Activated gamma-delta T cell treated with Interleukin-2 at 50 U/mL for 16 hours (primary cell): Measurements from ENCODE around the gene IL22.
"Not testable (repeated sequence)": the region's sequence is repeated elsewhere in the genome, so short reads cannot be mapped to it uniquely, and the experiment has no call there.

Experiments used
- DNase-seq: peaks from one replicate; pipeline ENCODE4 v3.0.0-alpha.2; 2020

Gene IL22

DNA sequence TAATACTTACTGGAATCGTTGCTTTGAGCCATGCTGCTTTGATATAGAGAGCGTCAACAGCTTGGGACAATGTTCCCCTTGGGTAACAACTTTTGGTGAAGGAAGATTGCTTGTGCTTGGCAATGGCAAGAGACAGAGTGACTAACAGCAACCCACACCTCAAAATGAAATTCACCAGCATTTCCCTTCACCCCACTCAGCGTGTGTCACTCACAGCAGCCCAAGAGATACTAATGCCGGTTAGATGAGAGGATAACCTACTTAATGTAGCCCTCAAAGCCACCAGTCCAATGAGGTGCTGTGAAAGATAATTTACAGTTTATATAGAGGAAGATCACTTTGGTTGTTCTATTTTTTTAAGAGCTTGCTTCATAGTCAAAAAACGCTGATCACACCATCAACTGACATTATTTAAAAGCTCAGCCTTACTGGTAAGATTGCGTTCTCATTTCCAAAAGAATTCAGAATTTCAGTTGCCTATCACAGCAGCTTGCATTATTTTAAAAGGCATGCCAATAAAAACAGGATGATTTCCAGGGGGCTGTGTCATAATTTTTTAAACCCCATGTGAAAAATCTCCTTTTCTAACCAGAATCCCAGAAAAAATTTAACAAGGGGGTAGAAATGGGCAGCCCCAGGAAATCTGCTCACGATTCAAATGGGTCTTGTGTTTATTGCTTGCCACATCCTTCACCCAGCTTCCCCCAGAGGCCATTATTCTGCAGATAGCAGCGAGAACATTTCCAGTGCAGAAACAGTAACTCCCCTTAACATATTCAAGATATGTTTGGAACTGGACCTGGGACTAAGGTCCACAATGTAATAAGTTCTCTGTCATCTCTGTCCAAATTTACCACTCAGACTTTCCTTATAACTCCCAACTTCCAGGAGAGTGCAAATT is 27.6 kb downstream of the IL22 start, which contains the start of gene IL26:
IL26 (minus strand) TSS at position 235 of the 901 bp plus-strand sequence; CDS start at position 181, 54 bp downstream.
- DNase-seq, result no peak

DNA sequence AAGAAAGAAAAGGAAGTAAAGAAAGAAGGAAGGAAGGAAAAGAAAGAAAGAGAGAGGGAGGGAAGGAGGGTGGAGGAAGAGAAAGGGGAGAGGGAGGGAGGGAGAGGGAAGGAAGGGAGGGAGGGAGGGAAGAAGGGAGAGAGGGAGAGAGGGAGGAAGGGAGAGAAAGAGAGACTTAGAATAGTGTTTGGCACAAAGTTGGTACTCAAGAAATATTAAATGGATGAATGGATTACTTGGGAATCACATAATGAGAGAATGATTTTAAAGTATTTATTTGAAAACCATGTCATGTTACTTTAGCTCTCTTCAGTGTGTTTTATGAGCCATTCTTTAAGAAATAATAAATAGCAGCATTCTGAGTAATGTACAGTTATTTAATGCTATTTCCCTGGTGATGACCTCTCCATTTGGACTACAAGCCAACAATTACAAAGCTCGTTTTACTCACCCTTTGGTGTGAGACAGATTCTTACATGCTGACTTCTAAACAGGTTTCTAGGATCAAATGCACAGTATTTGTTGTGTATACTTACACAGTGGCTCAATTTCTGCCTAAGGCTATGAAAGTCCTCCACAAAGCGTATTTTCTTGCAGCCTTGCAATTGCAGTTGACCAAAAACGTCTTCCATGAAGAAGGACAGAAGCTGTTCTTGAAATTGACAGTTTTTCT is 28.7 kb downstream of the IL22 start:
- no peak for DNase-seq

DNA sequence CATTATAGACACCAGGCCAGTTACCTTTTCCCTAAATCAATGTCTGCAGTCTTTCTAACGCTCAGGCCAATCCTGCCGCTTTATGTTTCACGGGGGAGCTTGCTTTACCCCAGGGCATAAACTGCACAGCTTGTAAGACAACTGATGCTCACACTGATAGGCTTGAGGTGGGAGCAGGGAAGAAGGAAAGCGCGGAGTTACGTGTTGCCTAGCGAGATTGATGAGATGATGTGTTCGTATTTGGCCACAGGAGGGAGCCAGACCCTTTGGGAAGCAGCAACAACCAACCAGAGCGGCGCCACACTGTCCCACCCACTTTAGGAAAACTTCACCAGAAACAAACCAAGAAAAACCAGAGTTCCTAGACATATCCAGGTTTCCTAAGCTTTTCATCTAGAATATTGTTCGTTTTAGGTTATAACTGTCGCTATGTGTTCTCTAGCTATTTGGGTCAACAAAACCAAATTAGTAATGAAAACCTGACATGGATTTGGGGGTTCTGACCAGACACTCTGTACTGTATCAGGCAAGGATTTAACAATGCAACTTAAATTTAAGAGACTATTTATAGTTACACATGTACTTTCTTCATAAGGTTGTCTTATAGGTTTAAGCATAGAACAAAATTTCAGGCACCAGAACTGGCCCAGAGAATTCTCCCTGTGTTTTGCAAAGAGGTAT is 30.2 kb downstream of the IL22 start:
- peak; percentile 63 for DNase-seq

DNA sequence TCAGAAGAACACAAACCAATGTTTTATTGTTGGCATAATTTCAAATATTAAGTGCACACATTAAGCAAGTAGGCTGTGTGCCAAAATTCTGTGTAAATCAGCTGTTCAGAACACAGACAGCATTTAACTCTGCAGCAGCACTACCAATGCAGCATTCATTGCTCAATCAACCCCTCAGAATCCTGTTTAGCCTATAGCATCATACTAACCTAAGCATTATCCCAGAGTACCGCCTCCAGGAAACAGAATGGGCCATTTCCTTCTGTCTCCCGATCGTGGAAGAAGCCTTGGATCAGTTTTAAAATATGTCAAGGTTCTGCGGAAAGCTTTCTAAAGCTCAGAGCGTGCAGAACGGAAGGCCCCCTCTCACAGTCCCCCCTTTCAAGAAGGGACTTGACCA is 31.1 kb downstream of the IL22 start:
- DNase-seq, result no peak

DNA sequence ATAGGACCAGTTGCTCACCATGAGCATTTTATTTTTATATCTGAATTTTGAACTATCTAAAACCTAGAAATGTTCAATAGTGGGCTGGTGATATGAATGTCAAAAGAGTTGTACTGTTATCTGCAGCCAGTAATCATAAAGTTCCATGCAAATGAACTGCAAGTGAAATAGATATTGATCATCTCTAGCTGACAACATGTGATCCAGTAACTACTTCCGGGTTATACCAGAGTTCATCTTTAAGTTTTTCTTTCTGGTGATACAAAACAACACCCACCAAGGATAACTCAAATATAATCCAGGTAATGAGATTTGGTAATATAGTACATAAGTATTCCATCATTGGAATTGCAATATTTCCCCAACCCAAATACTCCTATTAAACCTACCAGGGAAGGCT is 31.9 kb downstream of the IL22 start:
- DNase-seq, result no peak

DNA sequence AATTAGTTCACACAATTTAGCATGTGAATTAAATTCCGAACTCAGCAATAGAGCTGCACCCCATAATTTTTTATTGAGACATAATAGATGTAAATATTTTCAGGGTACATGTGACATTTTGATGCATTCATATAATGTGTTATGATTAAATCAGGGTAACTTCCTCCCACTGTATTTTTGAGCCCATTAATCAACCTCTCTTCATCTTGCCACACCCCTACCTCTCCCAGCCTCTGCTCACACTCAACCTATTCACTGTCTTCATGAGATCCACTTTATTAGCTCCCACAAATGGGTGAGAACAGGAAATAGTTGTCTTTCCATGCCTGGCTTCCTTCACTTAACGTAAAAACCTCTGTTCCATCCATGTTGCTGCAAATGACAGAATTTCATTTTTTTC is 42.5 kb downstream of the IL22 start:
- DNase-seq, result no peak

DNA sequence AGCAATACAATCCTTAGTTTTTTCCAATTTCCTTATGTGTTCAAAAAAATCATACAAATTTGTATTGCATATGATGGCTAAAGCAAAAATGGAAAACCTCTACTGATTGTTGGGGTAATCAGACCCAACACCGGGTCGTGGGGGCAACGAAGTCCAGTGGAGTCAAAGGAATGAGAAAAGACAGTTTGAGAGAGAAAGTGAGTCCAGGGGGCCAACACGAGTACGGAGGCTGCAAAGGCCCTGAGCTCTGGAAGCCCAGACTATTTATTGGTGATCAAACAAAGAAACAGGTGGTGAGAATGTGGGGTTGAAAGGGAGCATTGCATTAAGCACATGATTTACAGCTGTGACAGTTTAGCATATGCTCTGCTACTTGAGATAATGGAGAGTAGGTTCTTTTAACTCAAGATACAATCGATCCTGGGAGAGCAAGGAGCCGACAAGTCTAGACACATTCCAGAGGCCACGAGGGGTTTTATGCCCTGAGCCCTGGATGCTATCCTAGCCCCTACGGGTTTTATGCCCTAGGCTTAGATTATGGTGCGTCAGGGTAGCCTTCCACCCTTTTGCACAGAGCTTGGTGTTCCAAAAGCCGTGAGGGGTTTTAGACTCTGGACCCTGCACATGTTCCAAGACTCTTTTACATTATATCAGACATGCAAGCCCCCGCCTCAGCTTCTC is 44.2 kb downstream of the IL22 start:
- DNase-seq, result not testable (repeated sequence)

DNA sequence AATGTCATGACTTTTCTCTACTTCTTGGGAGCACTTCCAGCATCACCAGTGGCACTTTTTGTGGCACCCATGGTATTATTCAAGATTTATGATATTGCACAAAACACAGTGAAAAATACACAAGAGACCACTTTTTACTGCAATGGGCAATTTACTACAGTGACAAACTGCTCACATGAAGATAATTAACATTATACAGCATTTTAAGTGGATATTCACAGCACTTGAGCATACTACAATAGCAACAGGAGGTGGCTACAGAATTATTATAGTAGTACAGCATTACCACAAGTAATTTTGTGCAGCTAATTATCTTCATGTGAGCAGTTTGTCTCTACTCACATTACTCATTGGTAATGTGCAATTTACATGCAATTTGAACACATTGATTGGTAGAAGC is 46.1 kb downstream of the IL22 start:
- no peak for DNase-seq

DNA sequence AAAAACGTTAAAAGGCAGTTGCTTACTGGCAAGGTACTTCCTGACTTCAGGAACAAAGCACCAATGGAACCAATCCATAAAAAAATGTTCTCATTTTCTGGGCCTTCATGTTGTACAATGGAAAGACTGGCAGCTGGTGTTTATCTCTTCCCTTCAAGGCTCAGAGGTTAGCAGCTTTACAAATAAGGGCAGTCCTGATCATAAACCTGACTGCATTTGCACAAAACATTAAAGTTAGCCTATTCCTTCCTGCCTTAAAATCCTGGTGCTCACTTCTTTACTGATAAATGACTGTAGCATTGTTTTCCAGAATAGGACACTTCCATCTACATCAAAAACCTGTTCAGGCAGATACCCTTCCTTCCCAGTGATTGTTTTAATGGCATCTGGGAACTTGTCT is 47.0 kb downstream of the IL22 start:
- no peak for DNase-seq

DNA sequence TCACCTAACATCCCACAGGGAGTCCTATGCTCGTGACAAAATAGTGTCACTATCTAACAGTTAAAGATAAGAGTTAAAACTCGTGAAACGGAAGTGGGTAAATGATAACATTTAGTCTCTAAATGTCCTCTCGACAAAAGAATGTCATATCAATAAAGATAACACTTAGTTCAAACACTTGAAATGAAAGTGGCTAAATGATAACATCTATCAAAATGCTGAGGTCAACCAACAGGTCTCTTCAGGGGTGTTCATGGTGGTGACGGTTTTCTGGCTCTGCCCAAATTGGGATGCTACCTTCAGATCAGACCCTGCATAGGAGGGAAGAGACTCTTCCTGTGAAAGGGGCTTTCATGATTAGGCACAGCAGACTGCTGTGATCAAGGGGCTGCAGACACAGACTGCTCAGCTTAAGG is 49.9 kb downstream of the IL22 start:
- no peak for DNase-seq

DNA sequence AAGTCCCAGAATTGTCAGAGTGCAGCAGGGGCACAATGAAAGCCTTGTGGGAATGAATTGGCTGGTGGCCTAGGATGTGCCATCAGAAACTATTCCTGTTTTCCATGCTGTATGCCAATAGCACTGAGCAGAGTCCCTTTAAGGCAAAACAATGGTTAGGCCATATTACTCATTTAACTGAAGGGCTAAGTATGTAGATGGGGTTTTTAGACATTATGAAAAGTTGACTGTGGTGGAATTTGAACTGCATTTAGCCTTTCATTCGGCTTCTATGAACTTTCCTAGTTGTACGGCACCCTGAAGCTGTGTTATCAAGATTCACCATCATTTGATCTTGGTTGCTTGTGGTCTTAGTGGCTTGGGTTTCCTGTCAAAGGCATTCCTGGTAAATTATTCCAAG is 52.5 kb downstream of the IL22 start:
- no peak for DNase-seq

DNA sequence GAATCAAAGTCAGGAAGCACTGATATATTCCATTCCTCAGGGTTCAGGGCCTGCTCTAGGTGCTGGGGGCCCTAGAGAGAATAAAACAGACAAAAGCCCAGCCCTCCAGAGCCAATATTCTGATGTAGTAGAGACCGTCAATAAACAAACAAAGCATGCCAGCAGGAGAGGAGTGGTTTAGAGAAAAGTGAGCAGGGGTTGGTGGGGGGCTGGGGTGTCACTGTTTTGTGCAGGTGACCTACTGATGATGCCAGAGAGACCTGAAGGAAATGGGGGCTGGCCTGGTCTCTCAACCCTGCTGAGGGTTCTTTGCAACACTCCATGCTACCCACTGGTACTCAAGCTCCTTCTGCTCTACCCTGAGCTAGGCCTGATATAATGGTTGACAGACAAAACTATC is 54.3 kb downstream of the IL22 start:
- DNase-seq, result no peak

DNA sequence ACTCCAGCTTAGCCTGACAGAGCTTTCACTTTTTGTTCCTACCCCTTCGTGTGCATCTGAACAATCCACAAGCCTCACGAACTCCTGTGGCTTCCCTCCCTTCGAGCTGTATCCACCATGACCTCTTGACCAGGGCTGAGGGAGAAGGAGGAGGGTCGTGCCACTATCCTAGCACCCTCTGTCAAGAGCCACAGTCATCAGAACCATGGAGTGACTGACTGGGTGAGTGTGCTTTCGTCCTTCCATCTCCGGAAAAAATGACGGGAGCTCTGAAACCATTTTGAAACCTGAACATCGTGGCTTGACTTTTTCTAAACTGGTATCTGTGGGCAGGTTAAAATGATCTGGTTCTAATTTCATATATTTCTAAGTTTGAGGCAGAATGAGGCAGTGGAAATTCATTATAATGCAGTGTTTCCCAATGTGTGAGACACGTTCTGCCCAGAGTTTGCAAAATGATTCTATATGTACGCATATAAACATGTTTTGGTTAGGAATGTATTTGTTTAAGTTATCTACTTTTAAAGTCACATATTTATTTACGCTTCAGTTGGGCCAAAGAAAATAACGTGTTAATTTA is 54.8 kb downstream of the IL22 start:
- DNase-seq, result no peak
